Kidney capillary endothelial cell (primary cell): ENCODE results near the gene OR2F2.

Experiments used
- DNase-seq: peaks from one replicate; pipeline ENCODE4 v3.0.0-alpha.2; 2018; ENCODE audit warnings: low spot score

Gene OR2F2

DNA sequence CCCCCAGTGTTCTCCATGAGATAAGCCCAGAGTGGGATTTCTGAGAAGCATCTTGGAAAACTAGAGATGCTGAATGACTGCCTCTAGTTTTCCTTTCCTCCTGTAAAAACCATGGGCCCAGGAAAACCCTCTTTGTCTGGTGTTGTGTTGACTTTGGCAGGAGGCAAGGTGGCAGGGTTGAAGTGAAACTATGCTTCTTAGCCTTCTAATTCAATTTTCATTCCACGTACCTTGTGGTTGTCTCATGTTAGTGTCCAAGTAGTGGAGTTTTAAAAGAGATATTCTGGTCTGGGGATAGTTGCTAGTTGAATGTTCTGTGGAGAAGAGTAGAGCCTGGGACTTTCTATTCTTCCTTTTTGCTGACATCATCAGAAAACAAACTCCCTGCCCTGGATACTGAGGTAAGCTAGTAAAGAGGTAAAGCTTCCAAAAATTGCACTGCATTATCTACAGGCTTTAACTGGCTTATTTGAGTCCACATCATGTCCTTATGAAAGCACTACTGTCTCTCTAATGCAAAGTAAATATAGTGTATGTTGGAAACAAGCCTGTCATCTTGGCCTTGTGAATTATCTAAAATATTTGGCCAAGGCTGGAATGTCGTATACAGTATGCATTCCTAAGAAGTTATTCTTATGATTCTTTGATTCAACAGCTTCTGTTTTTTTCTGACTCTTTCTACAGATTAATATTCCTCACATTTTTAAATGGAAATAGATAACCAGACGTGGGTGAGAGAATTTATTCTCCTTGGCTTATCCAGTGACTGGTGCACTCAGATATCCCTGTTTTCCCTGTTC lies at the start of gene OR2F2:
TSS of gene OR2F2 (plus strand) at position 708 of the 800 bp plus-strand sequence. CDS start at position 708, 0 bp downstream.
- DNase-seq = no peak

DNA sequence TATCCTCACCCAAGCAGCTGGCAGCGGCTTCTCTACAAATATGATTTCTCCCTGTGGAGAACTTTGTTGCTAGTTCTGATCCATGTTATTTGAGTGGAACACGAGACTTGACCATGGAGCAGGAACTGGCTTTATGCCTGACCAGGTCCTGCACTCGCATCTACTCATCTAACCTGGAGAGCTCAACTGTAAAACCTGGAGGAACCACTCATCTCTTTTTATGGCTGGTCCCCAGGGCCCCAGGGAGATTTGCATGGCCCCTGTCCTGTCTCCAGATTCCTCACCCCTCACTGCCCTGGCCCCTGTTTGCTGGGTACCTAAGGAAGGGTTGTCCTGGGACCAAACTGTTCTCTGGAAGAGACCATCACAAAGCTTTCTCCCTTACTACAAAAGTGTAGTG lies 49.1 kb upstream of the OR2F2 start:
- no peak for DNase-seq

GRCh38 chr7:143886826-143887477 lies 48.1 kb upstream of the OR2F2 start:
- no peak for DNase-seq

GRCh38 chr7:143889068-143889467 lies 46.0 kb upstream of the OR2F2 start:
- DNase-seq = no peak

- DNase-seq = no peak
These were observed 44.5 kb upstream of the OR2F2 start for GRCh38 chr7:143890558-143890957.

DNA sequence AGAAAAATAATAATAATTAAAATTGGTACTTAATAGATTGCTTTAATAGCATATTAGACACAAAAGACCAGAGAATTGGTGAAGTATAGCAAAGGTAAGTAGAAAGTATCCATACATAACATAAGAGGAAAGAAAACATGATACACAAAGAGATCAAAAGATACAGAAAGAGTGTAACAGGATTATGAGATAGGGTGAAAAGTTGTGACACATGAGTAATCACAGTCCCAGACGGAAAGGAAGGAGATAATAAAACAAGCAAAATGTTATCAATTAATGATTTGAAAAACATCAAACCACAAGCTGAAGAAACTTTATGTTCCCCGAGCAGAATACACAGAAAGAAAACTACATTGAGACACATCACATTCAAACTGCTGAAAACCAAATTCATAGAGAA lies 43.6 kb upstream of the OR2F2 start:
- no peak for DNase-seq

GRCh38 chr7:143892527-143893300 lies 42.3 kb upstream of the OR2F2 start:
- no peak for DNase-seq

GRCh38 chr7:143896667-143897066 lies 38.4 kb upstream of the OR2F2 start:
- no peak for DNase-seq

DNA sequence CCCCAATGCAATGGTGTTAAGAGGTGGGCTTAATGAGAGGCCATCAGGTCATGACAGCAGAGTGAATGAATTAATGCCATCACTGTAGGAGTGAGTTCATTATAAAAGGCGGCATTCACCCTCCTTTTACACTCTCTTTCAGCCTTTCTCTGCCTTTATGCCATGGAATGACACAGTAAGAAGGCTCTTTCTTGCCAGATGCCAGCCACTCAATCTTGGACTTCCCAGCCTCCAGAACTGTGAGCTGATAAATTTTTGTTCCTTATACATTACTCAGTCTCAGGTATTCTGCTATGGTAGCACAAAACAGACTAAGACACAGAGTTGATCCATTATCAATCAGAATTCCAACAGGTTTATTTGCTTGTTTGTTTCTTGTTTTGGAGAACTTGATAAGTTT lies 36.2 kb upstream of the OR2F2 start:
- DNase-seq = no peak

DNA sequence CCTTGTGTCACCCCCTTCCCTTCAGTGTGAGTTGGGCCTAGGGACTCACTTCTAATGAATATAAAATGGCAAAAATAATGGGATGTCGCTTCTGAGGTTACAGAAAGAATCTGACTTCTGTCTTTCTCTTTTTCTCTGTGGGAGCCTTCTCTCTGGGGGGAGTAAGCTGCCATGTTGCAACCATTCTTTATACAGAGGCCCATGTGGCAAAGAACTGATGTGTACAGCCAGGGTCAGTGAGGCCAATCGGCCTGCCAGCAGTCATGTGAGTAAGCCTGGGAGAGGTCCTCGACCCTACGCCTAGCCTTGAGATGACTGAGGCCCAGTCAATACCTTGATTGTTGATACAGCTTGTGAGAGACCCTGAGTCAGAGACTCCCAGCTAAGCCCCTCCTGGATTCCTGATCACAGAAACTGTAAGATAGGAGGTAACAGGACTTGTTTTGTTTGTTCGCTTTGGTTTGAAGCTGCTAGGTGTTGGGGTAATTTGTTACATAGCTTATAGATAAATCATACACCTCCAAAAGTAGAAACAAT lies 34.7 kb upstream of the OR2F2 start:
- no peak for DNase-seq

- DNase-seq = no peak
These were observed 33.7 kb upstream of the OR2F2 start for GRCh38 chr7:143901332-143901667.

- DNase-seq = peak; percentile 93
These were observed 33.2 kb upstream of the OR2F2 start, which contains the start of gene TCAF1 for GRCh38 chr7:143901668-143902331. Gene TCAF1, minus strand, starts transcription at chr7:143902176. Its CDS starts 25,568 bp downstream, at chr7:143876608.

GRCh38 chr7:143902332-143902899 lies 32.6 kb upstream of the OR2F2 start:
- DNase-seq = no peak

GRCh38 chr7:143905509-143905908 lies 29.5 kb upstream of the OR2F2 start:
- DNase-seq = no peak

- no peak for DNase-seq
These were observed 28.9 kb upstream of the OR2F2 start for GRCh38 chr7:143906151-143906550.

DNA sequence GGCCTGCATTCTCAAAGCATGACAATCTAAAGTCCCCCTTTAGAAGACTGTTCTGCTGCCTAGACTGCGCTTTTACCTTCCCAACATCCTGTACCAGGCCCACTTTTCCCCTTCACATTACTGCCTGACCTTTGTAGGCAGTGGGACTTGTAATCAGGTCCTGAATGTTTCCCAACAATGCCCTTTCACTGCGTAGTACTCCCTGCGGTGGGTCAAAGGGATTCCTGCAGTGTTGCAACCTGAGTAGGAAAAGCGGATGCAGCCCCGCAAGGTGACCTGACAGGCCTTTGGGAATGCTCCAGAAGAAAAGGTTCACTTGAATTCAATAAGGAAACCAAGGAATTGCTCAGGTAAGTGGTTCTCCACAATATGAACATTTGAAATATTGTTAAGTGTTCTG lies 28.1 kb upstream of the OR2F2 start:
- DNase-seq = no peak

GRCh38 chr7:143908120-143908519 lies 26.9 kb upstream of the OR2F2 start:
- DNase-seq = no peak

DNA sequence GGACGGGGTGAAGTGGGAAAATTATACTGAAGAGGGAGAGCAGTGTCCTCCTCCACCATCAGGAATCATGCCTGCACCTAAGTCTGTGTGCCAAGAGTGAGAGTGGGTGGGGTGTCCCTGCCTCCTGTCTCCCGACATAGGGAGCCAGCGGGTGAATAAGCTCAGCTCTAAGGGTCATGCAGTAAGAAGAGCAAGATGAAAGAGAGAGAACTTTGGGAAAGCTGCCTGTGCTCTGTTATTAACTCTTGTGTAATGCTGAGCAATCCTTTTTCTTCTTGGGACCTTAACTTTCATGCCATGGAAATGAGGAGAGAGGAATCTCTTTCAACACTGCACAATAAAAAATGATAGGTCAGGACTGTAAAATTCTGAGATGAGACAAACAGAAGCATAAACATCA lies 25.2 kb upstream of the OR2F2 start:
- DNase-seq = no peak

GRCh38 chr7:143910473-143911248 lies 24.4 kb upstream of the OR2F2 start:
- no peak for DNase-seq

DNA sequence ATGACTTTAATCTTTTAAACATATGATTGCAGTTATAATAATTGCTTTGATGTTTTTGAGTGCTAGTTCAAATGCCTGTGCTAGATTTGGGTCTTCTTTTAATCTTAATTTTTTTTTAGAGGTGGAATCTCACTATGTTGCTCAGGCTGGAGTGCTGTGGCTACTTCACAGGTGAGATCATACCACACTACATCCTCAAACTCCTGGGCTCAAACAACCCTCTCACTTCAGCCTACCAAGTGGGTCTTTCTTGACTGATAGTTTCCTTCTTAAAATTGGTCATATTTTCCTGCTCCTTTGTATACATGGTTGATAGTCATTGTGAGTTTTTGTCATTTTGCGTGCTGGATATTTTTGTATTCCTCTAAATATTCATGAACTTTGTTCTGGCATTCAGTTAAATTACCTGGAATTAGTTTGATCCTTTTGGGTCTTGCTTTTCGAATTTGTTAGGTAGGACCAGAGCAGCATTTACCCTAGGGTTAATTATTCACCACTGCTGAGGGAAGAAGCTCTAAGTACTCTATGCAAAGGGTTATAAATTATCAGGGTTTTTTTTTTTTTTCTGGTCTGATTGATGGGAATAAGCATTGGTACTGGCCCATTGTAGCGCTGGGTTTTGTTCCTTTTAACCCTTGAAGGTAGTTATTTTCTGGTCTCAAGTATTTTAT lies 21.0 kb upstream of the OR2F2 start:
- DNase-seq = no peak
